Metanephros (tissue), 1 donor: Measurements from ENCODE around the gene ARHGAP26. TPM values are rescaled to one million over a fixed set of nuclear protein-coding genes. Genes with fewer than 3 reads are reported as not detected.

Experiments
- total RNA-seq: library from RNA; depleted of rRNA; stranded (reverse); fragments of >200 nt; gene quantifications from one replicate; pipeline ENCODE4 v1.2.3, GENCODE V29; 2014

The ARHGAP26 gene, protein sequence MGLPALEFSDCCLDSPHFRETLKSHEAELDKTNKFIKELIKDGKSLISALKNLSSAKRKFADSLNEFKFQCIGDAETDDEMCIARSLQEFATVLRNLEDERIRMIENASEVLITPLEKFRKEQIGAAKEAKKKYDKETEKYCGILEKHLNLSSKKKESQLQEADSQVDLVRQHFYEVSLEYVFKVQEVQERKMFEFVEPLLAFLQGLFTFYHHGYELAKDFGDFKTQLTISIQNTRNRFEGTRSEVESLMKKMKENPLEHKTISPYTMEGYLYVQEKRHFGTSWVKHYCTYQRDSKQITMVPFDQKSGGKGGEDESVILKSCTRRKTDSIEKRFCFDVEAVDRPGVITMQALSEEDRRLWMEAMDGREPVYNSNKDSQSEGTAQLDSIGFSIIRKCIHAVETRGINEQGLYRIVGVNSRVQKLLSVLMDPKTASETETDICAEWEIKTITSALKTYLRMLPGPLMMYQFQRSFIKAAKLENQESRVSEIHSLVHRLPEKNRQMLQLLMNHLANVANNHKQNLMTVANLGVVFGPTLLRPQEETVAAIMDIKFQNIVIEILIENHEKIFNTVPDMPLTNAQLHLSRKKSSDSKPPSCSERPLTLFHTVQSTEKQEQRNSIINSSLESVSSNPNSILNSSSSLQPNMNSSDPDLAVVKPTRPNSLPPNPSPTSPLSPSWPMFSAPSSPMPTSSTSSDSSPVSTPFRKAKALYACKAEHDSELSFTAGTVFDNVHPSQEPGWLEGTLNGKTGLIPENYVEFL
- 31.5 TPM for total RNA-seq

GRCh38 chr5:142769793-142770649 is at the start of gene ARHGAP26:
ARHGAP26 (plus strand) TSS chr5:142770377; CDS start chr5:142770762, 385 bp downstream.

Other genes starting within 250 kb of the ARHGAP26 start
- gene FGF1, start 84.3 kb upstream of the ARHGAP26 start, total RNA-seq: 10.2 TPM